GDM1 (cell line): ENCODE results near the gene RBSN.

Experiments
- DNase-seq: peaks from one replicate; lab custom pipeline; 2025; lab: John Stamatoyannopoulos, UW

RBSN gene

DNA sequence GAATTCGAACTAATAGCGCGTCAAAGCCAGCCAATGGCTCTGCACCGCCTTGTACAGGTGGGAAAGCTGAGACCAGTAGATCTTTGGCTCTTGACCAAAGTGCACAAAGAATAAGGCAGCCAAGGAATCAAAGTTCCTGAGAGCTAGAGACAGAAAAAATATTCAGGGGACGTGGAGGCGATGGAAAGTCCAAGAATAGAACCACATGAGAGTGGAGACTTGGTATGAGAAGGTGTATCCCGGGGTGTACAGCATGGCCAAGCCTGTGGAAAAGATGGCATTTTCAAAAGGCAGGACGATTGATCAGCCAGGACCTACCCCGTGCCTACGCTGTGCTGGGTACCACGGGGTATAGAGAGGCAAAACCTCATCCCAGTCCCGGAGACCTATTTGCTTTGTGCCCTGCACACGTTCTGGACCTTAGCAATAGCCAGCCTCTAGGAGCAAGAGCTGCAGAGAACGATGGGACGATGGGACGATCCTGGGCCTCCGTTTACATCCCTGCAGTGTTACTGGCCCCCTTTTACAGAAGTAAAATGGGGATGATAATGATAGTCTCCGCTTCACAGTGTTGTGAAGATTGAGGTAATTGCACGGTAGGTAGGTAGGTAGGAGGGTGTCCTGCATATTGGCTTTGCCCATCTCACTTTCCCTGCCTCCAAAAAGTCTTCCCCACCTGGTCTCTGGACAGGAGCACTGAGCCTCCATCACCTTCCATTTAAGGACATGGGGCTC lies 583 bp upstream of the RBSN start:
- no peak for DNase-seq

GRCh38 chr3:15097891-15098290 lies 1.1 kb downstream of the RBSN start:
- peak; percentile 57 for DNase-seq

GRCh38 chr3:15096046-15096445 lies 2.9 kb downstream of the RBSN start:
- DNase-seq, result no peak

GRCh38 chr3:15094187-15094875 lies 4.6 kb downstream of the RBSN start:
- DNase-seq, result no peak

GRCh38 chr3:15092686-15093085 lies 6.3 kb downstream of the RBSN start:
- no peak for DNase-seq

DNA sequence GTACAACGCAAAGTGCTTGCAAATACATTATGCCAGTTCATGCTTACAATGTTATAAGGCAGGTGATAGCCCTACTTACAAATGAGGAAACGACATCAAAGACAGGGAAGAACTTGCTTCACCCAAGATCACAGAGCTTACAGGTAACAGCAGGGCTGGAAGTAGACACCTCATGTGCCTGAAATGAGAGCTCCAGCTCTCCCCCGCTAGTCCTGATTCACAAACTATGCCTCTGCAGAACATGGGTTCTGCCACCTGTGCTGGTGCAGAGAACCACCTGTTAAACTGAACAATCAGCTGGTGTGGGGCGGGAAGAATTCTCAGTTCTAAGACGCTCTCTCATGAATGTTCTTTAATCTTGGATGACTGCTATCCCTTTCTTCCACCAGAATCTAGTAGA lies 7.4 kb downstream of the RBSN start:
- DNase-seq, result no peak

GRCh38 chr3:15089201-15089600 lies 9.7 kb downstream of the RBSN start:
- DNase-seq, result no peak

DNA sequence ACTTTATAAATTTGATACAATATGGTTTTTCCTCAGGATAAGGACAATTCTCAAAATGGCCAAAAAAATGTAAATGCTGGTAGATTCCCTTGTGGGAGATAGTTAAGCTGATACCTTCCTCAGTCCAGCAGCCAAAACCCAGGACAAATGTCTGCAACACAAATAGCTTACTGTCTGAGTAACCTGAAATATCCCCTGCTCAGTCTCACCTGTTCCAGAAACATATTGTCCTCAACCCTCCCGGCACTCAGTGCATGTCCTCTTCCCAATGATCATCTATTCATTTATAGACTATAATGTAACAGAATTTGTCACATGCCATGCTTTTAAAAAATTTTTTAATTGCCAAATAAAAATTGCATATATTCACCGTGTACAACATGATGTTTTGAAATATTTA lies 12.2 kb downstream of the RBSN start:
- no peak for DNase-seq

DNA sequence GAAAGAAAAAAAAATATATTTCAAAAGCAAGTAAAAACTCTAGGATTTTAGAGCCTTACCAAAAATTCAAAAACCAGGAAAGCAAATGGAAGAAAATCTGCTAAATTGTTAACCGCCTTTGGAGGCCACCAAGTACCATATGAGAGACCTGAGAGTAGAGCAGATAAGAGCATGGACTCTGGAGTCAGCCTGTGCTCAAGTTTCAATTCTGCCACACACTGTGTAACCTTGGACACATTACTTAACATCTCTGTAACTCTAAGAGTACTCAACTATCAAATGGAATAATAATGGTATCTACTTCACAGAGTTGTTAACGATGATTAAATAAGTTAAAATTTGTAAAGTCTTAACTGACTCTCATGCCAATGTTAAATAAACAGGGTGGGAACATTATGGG lies 12.7 kb downstream of the RBSN start:
- DNase-seq, result no peak

DNA sequence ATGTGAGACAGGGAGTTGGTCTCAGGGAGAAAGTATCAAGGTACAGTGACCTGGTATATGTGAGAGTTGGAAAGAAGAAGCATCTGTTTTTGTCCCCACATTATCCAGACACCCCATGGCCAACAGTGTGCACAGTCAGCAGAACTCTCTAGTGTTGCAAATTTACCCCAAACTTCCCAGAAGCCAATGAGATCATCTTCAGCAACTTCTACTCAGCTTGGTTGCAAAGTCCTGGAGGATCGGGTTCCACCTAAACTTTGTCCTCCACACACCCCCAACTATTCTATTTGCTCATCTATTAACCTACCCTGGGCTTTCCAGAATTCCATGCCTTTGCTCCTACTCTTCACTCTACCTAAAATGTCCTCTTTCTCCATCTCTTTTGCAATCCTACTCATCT lies 15.7 kb downstream of the RBSN start:
- no peak for DNase-seq

DNA sequence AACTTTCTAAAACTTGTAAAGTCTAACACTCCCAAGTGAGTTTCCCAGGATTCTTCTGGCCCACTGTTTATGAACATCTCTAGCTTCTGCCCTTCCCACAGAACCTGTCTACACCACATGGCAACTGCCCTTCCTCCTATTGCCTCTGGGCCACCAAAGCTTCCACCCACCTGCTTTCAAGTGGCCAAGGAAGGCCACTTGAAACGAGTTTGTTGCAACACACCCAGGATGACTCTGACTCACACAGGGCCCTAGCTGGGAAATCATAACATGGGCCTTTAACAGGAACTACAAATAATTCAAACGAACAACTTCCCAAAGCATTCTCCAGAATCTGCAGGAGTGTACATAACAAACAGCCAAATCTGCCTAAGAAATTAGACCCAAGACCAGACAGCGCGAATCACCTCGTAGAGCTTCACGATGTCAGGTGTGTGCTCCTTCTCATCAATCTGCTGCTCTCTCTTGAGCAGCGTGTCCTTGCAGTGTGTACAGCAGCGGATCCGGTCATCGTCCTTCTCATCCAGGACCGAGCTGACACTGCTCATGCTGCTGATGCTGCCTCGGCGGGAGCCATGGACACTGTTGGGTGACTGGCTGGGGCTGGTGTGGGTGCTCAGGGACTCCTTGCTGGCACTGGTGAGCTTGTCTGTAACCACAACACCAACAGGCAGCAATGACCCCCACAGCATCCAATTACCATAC lies 16.8 kb downstream of the RBSN start:
- DNase-seq, result no peak

DNA sequence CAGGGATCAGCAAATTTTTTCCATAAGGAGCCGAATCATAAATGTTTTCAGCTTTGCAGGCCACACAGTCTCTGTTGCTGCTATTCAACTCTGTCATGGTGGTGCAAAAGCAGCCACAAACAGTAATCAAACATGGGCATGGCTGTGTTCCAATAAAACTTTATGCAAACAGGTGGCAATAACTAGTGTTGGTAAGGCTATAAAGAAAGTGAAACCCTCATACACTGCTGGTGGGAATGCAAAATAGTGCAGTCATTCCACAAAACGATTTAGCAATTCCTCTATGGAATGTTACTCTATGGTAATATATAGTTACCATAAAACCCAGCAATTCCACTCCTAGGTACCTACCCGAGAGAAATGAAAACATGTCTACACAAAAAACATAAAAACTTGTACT lies 19.9 kb downstream of the RBSN start:
- no peak for DNase-seq

- no peak for DNase-seq
Measured at GRCh38 chr3:15074500-15074899, 24.4 kb downstream of the RBSN start.

GRCh38 chr3:15071699-15072098 lies 27.2 kb downstream of the RBSN start:
- DNase-seq, result no peak

GRCh38 chr3:15069441-15069840 lies 29.5 kb downstream of the RBSN start:
- no peak for DNase-seq

DNA sequence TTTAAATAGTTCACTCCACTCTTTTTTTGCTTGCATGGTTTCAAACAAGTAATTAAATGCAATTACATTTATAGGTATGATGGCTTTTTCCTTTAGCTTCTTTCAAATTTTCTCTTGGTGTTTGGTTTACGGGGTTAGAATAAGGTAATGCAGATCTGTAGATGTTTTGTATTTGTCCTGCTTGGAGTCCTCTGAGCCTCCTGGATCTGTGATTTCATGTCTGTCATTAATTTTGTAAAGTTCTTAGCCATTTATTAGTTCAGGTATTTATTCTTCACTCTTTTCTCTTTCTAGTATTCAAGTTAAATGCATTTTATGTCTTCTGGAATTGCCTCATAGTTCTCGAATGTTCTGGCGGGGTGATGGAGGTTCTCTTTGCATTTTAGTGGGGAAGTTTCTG lies 32.5 kb downstream of the RBSN start:
- DNase-seq, result no peak

- no peak for DNase-seq
Measured at GRCh38 chr3:15065550-15066007, 33.4 kb downstream of the RBSN start.

- peak; percentile 79 for DNase-seq
Measured at GRCh38 chr3:15064835-15065549, 34.0 kb downstream of the RBSN start, which contains the start of gene MRPS25. MRPS25 (minus strand) TSS chr3:15065315; CDS start chr3:15065194, 121 bp downstream.

DNA sequence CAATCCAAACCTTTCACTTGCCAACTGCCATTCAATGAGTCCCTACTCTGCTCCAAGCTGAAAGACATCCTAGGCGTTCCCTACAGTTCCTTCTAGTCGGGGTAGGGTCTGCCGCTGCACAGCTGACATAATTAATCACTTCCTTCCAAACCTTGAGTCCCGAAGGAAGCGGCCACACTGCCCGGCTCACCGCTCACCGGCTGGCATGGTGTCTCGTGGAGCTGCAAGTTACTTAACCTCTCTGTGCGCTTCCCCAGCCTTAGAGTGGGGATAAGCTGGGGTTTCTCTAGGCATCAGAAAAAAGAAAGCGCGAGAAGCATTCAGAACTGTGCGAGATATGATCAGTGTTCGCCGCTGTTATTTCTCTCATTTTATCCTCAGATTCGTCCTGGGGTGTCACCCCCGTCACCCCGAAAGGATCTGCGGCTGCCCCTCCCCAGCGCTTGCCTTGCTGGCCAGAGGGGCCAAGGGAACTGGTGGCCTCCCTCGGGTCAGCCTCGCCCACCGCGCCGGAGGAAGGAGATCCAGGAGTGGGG lies 34.6 kb downstream of the RBSN start:
- DNase-seq, result no peak

DNA sequence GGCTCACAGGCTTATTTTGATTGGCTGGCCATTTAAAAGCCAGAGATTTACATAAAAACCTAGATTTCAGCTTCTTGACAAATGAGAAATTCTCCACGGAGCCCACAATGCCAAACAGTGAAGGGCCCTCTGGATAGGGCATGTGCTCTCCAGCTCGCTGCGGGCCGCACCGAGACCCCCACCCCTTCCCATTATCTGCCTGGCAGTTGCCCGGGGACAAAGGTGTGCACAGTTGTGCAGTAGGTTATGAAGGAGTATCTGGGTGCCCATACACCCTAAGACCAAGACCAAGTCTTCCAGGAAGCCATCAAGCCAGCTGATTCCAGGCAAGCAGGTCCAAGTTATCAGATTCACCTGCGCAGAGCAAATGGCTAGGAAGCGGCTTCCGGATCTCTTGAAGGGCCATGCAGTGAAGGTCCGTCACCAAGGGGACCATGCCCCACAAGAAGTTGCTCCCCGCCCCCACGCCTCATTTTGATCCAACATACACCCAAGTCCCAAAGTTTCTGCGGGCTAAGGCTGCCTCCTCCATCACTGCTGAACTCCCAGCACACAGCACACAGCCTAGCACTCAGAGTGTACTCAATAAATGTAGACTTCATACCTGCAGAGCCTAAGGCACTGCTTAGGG lies 35.2 kb downstream of the RBSN start:
- DNase-seq, result no peak

DNA sequence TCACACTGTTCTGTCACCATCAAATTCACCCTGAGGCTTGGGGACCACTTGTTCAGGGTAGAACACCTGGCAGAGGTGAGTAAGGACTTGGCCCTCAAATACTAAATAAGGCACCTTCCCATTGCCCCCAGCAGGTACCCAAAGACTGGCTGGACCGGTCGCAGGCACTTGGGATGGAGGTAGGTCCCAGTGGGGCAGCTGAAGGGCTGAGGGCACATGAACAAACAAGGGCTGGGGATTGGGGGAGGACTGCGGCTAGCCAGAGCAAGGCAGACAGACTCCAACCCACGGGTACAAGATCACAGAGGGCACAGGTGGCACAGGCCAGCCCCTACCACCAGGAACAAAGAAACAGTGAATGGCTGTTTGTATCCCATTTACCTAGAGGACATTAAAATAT lies 35.7 kb downstream of the RBSN start:
- no peak for DNase-seq

DNA sequence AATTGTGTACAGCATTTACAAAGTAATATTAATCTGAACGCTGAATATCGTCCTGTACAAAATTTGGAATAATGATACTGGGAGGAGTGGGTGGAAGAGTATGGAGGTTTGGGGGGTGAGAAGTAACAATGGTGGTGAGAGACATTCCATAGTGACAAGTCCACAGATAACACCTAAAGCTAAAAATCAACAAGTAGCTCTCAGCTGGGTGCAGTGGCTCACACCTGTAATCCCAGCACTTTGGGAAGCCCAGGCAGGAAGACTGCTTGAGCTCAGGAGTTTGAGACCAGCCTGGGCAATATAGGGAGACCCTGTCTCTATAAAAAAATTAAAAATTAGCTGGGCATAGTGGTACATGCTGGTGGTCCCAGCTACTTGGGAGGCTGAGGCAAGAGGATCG lies 38.9 kb downstream of the RBSN start:
- no peak for DNase-seq
